HL-60/S4 treated with phorbol 12-myristate 13-acetate at 8.2 ng/mL for 4 days and 3 days (cell line): ENCODE results near the gene WFS1.

Experiments used
- in situ Hi-C: fragments of 300-500 bp; cut with MboI; formaldehyde crosslinking; loops from 2 replicates; pipeline ENCODE4 v1.15.0; 2022; ENCODE audit warnings: low sequenced_read_pairs

Gene WFS1

DNA sequence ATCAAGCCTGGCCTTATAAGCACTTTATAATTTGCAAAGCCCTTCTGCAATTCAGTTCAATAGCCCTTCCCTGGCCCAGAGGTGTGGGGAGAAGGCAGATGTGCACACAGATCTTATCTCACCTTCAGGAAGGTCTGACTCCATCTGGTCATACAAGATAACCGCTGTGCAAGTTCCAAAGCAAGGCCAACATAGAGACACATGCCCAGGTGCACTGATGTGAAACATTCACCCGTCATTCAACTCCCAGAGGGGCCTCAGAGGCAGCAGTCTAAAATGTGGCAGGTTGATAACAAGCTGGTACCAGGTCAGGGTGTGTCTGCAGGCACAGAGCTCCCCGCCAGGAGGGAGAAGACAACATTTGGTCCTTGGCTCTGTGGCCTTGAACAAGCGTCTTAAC, 10.9 kb upstream of the WFS1 start:
- in situ Hi-C loops, result no loop called here

DNA sequence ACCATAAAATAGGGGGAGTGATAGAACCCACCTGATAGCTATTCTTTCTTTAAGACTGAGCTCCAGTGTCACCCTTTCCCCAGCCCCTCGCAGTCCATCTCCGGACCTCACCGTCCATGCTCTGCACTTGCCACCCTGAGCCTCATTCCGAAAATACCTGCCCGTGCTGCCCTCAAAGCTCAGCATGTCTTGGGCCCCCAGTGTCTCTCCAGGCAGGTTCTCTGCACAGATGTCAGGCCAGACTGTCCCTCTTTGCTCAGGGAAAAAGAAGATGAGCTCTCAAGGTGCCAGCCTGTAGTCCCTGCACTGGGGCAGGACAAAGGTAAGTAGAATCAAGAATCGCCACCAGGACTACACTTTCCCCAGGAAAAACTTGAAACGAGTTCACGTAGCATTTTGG, 9.8 kb upstream of the WFS1 start:
- in situ Hi-C loops, result no loop called here

DNA sequence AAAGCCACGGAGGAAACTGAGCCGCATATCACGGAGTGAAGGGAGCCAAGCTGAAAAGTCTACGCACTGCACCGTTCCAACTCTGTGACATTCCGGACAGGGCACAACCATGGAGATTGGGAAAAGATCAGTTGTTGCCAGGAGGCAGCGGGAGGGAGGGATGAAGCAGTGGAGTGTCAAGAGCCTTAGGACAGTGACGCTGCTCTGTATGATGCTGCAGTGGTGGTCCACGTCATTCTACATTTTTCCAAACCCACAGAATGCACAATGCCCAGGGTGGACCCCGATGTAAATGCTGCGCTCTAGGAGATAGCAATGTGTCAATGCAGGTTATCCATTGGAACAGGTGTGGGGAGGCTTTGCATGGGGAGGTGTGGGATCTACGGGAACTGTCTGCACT, 7.5 kb upstream of the WFS1 start:
- in situ Hi-C loops, result no loop called here

DNA sequence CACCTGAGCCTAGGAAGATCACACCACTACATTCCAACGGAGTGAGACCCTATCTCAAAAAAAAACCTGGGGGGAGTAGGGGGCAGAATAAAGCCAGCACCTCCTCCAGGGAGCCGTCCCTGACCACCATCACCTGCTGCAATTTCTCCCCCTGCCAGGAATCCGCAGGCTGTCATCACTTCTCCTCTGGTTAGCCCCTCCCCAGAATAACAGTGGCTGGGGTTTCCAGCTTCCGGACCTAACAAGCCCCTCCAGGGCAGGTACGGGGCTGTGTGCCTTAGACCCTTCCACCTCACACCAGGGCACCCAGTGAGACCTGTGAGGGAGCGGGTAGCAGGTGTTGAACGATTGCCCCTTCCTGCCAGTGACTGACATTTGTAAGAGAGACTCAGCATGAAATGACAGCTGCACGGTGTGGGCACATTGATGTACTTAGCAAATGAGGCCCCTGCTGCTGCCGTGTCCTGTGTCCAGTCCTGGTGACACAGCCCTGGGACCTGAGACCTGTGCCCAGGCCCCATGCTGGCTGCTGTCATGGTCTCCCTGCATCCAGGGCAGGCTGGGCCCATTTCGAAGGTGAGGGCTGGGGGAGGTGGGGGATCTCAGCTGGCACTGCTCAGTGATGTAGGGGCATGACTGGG, 6.7 kb upstream of the WFS1 start:
- in situ Hi-C loops, result no loop called here

DNA sequence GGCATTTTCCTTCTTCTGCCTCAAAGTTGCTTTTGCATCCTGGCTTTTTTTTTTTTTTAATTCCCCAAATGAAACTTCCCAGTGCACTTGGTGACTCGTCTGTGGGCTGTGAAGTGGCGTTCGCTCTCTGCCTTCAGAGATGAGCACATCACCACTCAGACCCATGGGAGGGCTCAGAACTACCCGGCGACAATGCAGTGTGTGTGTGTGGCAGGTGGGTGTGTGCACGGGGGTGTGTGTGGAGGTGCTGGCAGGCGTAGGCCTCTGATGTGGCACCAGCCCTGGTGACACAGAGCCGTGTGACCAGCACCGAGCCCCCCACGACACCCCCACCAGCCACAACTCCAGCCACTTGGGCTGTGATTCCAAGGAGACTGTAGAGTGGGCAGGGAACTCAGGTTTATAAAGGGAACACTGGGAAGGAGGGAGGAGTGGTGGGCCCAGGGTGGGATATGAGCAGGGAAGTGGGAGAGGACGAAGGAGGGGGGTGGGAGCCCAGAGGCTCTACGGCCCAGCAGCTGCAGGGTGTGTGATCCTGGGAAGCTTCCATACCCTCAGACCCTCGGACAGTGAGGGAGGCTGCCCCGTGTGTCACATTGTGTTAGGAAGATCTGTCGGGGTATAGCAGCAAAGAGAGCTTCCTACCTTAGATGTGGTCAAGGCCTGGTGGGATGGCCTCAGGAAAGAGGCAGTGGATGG, 6.0 kb upstream of the WFS1 start:
- in situ Hi-C loops, result no loop called here

DNA sequence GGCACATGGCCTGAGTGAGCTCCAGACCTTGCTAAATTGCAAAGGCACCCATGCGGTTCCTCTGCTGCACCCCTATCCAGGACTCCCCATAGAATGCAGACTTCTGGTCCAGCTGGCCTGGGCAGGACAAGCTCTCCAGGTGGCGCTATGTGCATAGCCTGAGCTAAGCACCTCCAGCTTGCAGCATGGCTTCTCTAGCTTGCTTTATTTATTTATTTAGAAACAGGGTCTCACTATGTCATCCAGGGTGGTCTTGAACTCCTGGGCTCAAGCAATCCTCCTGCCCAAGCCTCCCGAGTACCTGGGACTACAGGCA, 5.5 kb upstream of the WFS1 start:
- in situ Hi-C loops, result no loop called here

DNA sequence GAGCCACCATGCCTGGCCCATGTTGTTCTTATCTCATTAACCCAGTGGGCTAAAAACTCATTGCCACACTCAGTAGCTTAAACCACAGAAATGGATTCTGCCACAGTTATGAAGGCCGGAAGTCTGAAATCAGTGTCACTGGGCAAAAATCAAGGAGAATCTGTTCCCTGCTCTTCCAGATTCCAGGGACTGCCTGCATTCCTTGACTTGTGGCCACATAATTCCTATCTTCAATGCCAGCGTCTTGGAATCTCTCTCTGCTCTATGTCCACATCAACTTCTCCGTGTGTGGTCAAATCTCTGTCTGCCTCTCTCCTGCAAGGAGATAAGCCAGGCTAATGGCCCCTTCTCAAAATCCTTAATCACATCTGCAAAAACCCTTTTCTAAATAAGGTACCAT, 4.1 kb upstream of the WFS1 start:
- in situ Hi-C loops, result no loop called here

DNA sequence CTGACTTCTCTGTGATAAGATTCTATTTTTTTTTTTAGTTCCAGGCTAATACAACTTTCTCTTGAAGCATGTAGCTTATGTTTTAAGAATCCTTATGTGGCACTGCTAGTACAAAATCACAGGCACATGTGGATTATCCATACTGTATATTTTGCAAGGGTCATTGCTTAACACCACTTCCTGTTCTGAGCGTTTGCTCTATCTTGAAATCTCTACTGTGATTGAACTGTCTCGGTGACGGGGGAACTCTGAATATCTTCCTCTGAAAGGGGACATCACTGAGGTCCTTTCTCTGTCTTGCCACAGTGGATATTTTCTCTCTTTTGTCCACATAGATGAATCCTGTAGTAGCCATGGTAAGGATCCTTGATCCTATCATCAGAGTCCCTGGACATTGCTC, 2.1 kb upstream of the WFS1 start:
- in situ Hi-C loops, result no loop called here

DNA sequence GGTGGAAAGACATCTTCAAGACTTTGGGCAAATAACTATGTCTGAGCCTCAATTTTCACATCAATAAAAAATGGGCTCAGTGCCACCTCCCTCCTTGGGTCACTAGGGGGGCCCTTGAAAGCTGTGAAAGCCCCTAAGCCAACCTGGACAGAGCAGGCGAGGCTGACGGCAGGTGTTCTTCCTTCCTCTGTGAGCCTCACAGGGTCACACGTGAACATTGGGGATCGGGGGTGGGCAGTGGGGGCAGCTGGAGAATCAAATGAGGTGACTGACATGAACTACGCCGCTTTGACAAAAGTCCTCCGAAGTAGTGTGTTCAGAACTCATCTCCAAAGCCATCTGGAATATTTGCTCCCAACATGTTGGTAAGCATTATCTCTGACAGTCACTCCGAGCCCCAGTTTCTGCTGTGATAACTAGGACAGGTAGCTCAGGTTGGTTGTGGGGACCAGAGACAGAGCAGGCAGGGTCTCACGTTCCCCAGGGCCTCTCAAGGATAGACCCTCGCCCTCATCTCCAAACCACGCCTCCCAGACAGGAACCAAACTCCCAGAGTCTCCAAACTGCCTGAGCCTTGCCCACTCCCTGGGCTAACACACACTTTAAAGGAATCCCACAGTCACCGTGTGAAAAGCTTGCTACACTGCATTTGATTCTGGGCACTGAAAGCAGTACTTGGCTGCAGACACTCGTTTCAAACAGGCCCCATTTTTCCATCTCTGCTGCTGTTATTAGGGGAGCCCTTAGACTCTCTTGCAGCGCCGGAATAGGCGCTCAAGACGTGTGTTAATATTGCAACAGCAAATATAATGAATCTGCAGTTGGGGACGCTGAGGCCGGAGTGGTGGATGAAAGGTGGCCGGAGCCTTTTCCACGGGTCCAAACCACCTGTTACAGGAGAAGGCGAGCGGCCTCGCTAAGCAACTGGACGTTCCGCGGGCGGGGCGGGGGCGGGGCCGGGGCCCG, 717 bp upstream of the WFS1 start:
- in situ Hi-C loops, result no loop called here

DNA sequence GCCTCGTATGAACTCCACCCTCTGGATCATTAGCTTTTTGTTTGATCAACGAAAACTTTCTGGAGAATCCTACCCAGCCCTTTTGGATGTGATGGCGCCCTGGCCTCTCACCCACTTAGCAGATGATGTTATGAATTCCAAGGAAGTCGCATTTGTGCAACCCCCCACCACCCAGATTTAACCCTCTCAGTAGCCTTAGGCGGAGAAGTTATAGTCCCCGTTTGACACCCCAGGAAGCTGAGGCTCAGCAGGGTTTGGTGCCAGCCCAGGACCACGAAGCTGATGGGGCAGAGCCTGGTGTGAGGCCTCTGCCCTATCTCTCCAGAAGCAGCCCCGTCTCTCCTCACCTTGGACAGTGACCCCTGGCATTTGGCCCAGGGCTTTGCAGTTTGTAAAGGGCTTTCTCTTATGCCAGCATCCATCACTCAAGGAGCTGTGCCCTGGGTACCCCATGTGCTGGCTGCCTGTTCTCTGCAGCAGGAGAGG, 1.0 kb downstream of the WFS1 start:
- in situ Hi-C loops, result no loop called here

DNA sequence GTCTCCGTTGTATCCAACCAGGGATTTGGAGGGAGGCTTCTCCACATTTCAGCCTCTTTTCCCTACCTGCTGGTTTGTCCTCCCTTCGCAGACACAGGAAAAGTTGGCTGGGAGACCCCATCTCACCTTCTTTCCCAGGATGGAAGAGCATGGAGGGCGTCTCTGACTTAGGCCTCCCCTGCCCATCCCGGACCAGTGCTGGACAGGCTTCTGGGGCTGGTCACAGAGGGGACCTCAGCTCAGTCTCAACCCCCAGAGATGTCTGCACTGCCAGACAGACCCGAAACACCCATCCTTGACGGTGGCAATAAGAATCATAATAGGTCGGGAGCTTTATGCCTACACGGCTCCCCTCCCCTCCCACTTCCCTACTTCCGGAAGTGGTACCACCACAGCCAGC, 1.6 kb downstream of the WFS1 start:
- in situ Hi-C loops, result no loop called here

DNA sequence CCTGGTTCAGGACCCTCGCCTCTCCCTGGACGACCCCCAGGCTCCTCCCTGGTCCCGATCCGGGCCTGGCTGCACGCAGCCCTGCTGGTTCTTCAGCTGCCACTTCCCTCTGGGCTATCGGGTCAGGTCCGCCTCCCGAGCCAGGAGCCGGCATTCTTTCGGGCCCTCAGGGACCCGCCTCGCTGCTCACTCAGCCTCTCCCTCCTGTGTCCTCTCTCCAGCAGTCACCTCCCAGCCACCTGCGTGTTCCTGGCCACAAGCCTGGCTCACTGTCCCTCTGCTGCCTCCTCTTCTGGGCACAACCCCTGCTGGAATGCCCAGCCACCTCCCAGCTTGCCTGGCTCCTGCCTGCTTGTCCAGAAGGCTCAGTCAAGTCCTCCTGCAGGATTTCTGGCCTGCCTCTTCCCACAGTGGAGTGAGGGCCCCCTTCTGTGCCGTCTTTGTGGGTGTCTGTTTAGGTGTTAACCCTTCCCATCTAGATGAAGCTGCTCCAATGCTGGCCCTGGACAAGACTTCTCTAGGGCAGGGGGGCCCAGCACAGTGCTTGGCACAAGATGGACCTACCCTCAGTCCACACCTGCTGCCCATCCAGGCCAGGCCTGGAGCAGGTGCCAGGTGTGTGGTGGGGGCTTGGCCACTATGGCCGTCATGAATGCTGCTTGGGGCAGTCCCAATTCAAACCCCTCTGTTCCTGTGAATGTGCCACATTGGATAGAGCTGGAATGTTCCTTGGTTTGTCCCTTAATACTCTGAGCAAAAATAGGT, 2.2 kb downstream of the WFS1 start:
- in situ Hi-C loops, result no loop called here

DNA sequence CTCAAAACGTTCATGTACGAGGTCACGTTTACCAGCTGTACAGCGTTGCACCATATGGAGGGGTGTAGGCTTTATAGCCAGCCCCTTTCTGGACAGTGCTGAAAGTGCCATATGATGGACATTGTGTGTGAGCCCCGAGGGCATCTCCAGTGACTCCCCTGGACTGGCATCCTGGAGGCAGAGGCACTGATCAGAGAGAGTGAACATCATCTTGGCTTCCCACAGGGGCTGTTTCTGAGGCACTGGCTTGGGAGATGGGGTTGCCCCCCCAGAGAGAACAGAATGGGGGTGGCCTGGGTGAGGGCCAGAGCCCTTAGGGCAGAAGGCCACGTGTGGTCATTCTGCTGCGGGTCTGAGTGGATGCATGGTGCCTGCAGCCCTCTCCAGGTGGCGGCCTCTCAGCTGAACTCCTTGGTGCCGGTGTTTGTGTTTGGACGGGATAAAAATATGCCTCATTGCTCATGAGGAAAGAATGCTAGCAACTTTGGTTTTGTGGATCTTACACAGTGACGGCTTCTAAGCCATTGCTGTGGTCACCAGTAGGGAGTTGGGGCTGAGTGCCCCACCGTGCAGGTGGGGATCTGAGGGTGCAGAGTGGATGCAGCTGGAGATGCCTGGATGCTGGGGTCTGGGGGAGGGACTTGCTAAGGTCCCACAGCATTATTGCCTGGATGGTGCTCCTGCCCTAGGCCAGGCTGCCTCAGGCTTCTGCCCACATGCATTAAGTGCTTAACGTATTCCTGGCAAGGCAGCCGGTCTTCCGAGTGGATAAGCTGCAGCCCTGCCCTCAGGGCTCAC, 3.4 kb downstream of the WFS1 start:
- in situ Hi-C loops, result no loop called here

DNA sequence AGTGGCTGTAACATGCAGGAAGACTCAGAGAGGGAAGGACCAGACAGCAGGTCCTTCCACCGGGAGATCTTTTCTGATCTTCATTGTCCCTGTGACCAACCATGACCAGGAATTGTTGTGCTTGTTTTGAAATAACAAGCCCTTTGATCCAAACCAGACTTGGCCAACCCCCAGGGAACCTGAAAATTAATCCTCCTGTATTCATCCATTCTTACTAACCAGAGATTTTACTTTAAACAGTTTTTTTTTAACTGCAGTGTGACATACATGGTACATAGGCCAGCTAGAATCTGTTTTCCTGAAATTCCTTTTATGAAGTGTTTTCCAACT, 4.0 kb downstream of the WFS1 start:
- in situ Hi-C loops, result no loop called here

DNA sequence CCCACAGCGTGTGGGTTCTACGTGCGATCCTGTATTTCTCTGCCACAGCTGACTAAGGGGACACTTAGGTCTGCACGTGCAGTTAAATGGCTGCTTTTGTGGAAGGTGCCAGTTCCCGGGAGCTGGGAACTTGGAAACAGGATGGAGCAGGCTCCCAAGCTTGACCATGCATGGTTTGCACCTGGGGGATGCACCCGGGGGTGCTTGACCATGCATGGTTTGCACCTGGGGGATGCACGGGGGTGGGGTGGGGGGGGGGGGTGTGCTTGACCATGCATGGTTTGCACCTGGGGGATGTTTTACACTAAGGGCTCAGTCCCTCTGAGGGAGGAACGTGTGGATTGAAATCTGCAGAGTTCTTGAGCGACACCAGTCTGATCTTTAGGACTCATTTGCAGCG, 5.7 kb downstream of the WFS1 start:
- in situ Hi-C loops, result no loop called here

DNA sequence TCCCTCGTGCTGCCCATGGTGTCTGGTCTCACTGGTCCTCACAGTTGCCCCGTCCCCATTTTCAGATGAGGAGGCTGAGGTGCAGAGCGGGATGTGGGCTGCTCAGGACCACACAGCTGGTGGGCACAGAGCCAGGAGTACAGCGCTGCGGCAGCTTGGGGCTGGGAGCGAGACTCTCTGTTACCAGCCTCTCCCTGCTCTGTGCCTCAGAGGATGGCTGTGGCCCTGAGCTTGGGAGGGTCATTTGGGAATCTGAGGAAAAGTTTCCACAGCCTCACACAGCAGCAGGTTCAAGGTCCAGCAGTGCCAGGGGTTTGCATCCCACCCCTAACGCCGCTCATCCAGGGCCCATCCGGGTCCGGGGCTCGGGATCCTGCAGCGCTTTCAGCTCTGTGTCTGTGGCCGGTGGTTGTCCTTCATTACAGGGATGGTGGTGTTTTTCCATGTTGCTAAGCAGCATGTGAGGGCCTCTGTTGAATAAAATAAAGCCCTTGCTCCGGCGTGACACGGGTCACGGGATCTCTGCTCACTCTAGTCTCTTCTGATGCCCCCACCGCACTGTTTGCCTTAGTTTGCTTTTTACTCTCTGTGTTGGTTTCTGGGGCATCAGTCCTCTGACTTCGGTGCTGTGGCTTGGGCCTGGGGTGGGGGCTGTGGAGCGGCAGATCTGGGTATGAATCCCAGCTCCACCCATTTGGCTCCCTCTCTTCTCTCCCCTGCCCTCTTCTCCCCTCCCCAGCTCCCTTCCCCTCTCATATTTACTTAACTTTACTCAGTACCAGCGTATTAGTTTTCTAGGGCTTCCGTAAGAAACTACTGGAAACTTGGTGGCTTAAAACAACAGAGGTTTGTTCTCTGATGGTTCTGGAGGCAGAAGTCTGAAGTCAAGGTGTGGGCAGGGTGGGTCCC, 6.5 kb downstream of the WFS1 start:
- in situ Hi-C loops, result no loop called here

DNA sequence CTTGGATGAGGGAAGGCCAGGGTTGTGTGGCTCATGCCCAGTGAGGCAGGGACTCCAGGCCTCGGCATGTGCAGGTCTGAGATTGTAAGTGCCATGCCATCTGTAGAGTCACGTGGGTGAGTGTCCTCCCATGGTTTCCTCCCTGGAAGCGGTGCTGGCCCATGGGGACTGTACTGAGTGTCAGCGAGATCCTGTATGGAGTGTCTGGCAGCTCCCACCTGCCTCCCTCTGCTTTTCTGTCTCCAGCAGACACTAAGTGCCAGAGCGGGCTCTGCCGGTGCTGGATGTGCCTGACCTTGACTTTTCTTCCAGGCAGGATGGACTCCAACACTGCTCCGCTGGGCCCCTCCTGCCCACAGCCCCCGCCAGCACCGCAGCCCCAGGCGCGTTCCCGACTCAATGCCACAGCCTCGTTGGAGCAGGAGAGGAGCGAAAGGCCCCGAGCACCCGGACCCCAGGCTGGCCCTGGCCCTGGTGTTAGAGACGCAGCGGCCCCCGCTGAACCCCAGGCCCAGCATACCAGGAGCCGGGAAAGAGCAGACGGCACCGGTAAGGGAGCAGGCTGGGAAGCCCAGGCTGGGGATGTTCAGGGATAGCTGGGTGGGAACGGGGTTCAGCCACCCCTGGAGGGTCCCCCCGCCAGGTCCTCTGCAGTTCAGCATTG, 7.6 kb downstream of the WFS1 start:
- in situ Hi-C loops, result no loop called here

DNA sequence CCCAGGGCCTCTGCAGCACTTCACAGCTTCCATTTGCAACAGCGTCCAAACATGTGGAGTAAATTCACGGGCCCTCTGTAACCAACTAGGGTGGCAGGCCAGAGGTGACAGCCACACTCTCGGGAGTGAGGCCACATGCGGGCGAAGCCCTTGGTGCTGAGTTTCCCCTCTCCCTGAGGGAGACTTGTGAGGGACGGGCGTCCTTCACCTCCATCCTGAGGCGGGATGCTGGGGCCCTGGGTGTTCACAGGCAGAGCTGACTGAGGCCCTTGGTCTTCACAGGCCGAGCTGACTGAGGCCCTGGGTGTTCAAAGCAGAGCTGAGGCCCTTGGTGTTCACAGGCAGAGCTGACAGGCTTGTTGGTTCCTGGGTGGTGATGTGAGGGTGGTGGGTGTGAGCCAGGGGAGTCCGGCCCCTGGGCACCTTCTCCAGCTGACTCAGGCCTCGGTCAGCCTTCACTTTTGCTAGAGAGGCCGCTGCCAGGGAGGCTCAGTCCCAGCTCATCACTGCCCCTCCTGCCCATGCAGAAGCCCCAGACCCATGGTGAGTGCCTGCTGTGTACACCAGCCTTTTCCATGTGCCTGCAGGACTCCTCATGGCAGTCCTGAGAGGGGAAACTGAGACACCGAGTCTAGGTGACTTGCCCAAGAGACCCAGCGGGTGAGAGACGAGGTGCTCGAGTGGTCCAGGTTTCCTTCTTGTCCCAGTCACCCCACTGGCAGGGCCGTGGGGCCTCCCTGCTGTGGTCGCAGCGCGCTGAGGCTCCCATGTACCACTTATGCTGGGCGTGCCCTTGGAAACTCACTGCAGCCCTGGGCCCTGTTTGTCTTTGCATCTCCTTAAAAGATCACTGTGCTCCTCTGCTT, 8.5 kb downstream of the WFS1 start:
- in situ Hi-C loops, result no loop called here
